Stomach smooth muscle (tissue), 2 donors: ENCODE data around the gene MAST2.
"Not testable (repeated sequence)": the region's sequence is repeated elsewhere in the genome, so short reads cannot be mapped to it uniquely, and the experiment has no call there.

ENCODE experiments used
- H3K27ac ChIP-seq: one replicate; pipeline ENCODE4 v1.7.0; 2013; ENCODE audit warnings: mild to moderate bottlenecking, low read length, inconsistent platforms
- H3K27me3 ChIP-seq, 2 donors: one replicate each; pipeline ENCODE4 v1.7.0; 2013; ENCODE audit warnings: low read length in 2 of 2; ENCODE audit not compliant: insufficient read depth in 2 of 2, control insufficient read depth in 1 of 2
- H3K36me3 ChIP-seq, 2 donors: one replicate each; pipeline ENCODE4 v1.7.0; 2013; ENCODE audit warnings: low read length in 2 of 2; ENCODE audit not compliant: control insufficient read depth in 2 of 2, insufficient read depth in 2 of 2
- H3K4me1 ChIP-seq: one replicate; pipeline ENCODE4 v1.7.0; 2013; ENCODE audit warnings: low read length; ENCODE audit not compliant: control insufficient read depth, insufficient read depth
- H3K4me3 ChIP-seq, 2 donors: one replicate each; pipeline ENCODE4 v1.7.0; 2013; ENCODE audit warnings: low read length in 2 of 2
- H3K9ac ChIP-seq, 2 donors: one replicate each; pipeline ENCODE4 v1.7.0; 2013; ENCODE audit warnings: low read length in 2 of 2, mild to moderate bottlenecking in 1 of 2
- H3K9me3 ChIP-seq, 2 donors: one replicate each; pipeline ENCODE4 v1.7.0; 2013; ENCODE audit warnings: low read length in 2 of 2; ENCODE audit not compliant: control insufficient read depth in 2 of 2
- donor health status: healthy.
- donor health status: Pancreatic carcinoma.

Gene MAST2

DNA sequence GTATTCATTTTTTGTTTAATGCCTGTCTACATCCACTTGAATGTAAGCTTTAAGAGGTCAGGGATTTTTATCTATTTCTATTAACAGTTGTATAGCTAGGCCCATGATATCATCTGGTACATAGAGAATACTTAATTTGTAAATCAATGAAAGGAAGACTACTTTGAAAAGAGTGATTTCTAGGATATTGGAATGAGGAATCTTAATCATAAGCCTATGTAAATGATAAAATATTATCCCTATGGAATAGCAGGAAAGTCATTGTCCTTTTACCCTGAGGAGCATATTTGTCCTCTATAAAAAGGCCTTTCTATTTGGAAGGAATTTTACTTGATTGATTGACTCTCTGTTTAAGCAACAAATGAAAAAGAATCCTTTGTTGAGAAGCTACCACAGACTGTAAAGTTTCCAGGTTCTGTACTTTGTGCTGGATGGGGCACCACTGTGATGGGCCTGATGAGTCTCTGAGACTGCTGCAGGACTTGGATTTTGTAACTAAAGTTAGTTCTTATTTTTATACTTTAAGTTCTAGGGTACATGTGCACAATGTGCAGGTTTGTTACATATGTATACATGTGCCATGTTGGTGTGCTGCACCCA lies 53.8 kb downstream of the MAST2 start:
- Histone ChIP-seq H3K27me3 (no peaks in the 10 kb centered on the region), H3K9me3 (no peaks in the 10 kb centered on the region), H3K9ac (no peak overlapping the region), H3K27ac (no peak overlapping the region), H3K4me3 (no peak overlapping the region), H3K4me1 (no peaks in the 10 kb centered on the region), H3K36me3 (no peaks in the 10 kb centered on the region)

DNA sequence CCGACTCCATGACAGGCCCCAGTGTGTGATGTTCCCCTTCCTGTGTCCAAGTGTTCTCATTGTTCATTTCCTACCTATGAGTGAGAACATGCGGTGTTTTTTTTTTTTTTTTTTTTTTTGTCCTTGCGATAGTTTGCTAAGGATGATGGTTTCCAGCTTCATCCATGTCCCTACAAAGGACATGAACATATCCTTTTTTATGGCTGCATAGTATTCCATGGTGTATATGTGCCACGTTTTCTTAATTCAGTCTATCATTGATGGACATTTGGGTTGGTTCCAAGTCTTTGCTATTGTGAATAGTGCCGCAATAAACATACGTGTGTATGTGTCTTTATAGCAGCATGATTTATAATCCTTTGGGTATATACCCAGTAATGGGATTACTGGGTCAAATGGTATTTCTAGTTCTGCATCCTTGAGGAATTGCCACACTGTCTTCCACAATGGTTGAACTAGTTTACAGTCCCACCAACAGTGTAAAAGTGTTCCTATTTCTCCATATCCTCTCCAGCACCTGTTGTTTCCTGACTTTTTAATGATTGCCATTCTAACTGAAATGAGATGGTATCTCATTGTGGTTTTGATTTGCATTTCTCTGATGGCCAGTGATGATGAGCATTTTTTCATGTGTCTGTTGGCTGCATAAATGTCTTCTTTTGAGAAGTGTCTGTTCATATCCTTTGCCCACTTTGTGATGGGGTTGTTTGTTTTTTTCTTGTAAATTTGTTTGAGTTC lies 54.5 kb downstream of the MAST2 start:
- not testable (repeated sequence) for H3K9ac ChIP-seq

DNA sequence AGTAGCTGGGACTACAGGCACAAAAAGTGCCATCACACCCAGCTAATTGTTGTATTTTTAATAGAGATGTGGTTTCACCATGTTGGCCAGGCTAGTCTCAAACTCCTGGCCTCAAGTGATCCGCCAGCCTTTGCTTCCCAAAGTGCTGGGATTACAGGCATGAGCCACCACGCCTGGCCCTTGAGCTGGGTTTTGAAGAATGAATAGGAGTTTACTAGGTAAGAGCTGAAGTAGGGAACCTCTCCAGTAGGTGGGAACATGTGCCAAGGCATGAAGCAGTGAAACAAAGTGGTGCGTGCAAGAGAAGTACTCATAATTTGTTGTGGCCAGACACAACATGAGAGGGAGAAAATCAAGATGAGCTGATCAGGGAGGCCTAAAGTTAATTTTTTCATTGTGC lies 55.8 kb downstream of the MAST2 start:
- no peaks in the 10 kb centered on the region for H3K9me3 ChIP-seq
- H3K27me3 ChIP-seq: no peaks in the 10 kb centered on the region
- no peak overlapping the region for H3K27ac ChIP-seq
- no peaks in the 10 kb centered on the region for H3K4me1 ChIP-seq
- H3K36me3 ChIP-seq: no peaks in the 10 kb centered on the region
- no peak overlapping the region for H3K9ac ChIP-seq
- no peak overlapping the region for H3K4me3 ChIP-seq

More for the DNA sequence above, 54.5 kb downstream of the MAST2 start:
- not testable (repeated sequence) for H3K4me3 ChIP-seq, H3K27ac ChIP-seq, H3K4me1 ChIP-seq, H3K27me3 ChIP-seq, H3K36me3 ChIP-seq, H3K9me3 ChIP-seq

DNA sequence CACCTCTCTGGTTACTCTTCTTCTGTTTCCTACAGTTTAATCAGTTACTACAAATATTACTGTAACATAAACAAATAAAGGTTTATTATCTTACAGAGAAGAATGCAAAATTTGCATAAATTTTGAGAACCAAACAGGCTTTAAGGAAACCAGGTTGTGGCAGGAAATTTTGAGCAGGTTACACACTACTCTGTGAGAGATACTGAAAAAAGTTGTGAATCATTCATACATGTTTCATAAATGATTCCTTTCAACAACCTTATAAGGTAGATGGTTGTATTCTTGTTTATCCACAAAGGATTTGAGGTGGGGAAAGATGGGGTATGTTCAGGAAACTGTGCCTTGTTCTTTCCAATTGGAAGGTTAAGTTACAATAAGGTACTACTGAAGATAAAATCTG lies 58.6 kb downstream of the MAST2 start:
- H3K36me3 ChIP-seq: no peaks in the 10 kb centered on the region
- no peak overlapping the region for H3K27ac ChIP-seq
- no peaks in the 10 kb centered on the region for H3K27me3 ChIP-seq

DNA sequence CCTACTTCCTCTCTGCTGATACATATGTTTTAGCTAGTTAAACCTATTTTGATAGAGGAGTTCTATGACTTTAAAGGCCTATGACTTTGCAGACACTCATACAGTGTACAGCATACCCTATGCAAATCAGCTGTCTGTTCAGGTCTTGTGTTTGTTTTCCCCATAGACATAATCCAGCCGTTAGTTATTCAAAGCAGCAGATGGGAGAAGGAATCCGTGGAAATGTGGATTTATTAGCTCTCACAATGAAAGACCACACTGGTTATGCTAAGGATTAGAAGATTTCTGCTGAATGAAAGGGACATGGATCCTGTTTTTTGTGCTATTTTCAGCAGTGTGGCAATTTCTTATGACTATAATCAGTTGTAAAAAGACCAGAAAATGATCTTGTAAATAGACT lies 59.8 kb downstream of the MAST2 start:
- Histone ChIP-seq H3K4me1 (no peaks in the 10 kb centered on the region), H3K9me3 (no peaks in the 10 kb centered on the region), H3K9ac (no peak overlapping the region), H3K4me3 (peak overlapping the region in 1 of 2 donors; percentile 3), H3K27ac (no peak overlapping the region), H3K27me3 (no peaks in the 10 kb centered on the region), H3K36me3 (no peaks in the 10 kb centered on the region)

More for the DNA sequence above, 58.6 kb downstream of the MAST2 start:
- no peak overlapping the region for H3K4me3 ChIP-seq
- H3K4me1 ChIP-seq: no peaks in the 10 kb centered on the region
- no peak overlapping the region for H3K9ac ChIP-seq
- no peaks in the 10 kb centered on the region for H3K9me3 ChIP-seq

DNA sequence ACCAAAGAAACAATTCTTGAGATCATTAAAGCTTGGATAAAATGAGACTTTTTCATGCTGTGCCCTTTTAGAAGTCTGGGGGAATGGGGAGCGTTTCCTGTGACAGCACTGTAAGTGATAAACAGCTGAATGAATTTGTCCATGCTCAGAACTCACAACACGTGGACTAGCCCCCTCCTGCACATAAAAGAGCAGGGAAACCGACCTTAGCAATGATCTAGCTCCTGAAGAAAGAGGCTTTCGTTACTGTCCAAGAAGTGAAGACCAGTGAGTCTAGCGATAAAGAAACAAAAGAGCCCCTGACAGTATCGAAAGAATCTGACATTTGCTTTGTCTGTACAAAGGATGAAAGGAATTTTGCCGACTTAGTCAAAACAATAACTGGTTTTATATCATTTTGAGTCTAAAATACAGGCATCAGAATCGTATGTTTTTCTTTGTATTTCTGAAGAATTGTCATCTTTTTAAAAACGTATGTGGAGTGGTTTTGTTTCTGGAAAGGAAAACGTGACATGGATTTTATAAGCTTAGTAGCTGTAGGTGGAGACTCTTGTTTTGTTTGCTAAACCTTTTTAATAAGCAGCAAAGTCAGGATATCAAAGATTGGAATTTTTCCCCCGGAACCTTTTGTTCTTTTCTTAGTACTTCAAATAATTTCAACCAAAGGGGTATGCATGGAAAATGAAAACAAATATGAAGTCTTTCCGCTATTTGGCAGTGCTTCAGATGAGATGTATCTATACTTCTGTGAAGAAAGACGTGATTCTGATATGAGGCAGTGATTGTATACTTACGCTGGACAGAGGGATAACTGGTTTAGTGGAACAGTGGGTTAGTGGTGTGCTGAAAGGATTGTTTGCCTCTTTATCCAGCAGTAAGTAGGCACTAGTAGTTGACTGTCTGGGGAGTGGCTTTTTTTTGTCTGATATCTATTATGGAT lies 61.0 kb downstream of the MAST2 start:
- H3K4me3 ChIP-seq: peak overlapping the region; percentile 61 to 68
- no peaks in the 10 kb centered on the region for H3K36me3 ChIP-seq
- H3K27me3 ChIP-seq: no peaks in the 10 kb centered on the region
- peak overlapping the region; percentile 12 to 30 for H3K9ac ChIP-seq
- H3K9me3 ChIP-seq: no peaks in the 10 kb centered on the region
- H3K27ac ChIP-seq: no peak overlapping the region
- H3K4me1 ChIP-seq: no peaks in the 10 kb centered on the region

DNA sequence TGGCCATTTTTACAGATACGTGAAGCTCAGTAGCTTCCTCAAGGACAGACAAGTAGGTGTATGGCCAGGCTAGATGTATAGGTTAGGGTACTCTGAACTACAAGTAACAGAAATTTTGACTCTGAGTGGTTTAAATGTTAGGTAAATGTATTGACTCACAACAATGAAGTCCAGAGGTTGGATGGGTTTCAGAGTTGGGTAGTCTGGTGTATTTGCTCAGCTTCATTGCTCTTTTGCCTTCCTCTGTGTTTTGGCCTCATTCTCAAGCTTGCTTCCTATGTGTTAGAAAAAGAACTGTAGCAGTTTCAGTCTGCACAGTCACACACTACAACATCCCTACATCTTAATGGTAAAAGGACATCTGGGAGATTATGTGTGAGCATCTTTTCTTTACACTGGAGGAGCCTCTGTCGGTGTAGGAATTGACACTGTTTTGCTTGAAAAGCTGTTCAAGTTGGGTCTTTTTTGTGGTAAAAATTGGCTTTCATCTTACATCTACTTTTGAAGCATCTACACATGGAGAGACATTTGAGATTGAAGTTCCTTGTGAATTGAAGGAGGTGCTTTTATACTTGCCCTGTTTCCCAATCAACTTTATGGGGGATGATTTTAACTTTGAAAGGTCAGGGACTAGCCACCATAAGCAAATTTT lies 64.4 kb downstream of the MAST2 start:
- Histone ChIP-seq H3K9me3 (no peaks in the 10 kb centered on the region), H3K27ac (no peak overlapping the region), H3K36me3 (no peaks in the 10 kb centered on the region), H3K4me3 (no peak overlapping the region), H3K9ac (no peak overlapping the region), H3K27me3 (no peaks in the 10 kb centered on the region), H3K4me1 (no peaks in the 10 kb centered on the region)

DNA sequence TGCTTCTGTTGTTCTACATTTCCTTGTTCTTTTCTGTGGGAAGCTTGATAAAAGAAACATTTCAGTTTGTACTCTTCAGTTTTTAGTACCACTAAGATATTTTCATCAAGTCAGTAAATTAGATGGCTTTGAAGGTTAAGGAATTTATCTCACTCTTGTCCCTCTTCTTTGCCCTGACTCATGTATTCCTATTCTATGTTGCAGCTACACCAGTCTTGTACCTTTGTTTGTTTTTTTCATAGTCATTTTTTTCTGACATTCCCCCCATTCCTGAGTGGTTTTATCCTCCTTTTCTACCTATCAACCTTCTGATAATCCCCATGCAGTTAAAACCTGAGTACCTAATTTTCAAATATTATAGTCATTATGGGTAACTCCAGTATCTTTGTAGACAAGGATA lies 65.4 kb downstream of the MAST2 start:
- Histone ChIP-seq H3K4me1 (no peaks in the 10 kb centered on the region), H3K9me3 (no peaks in the 10 kb centered on the region), H3K27ac (no peak overlapping the region), H3K4me3 (no peak overlapping the region), H3K27me3 (no peaks in the 10 kb centered on the region), H3K9ac (no peak overlapping the region), H3K36me3 (no peaks in the 10 kb centered on the region)

DNA sequence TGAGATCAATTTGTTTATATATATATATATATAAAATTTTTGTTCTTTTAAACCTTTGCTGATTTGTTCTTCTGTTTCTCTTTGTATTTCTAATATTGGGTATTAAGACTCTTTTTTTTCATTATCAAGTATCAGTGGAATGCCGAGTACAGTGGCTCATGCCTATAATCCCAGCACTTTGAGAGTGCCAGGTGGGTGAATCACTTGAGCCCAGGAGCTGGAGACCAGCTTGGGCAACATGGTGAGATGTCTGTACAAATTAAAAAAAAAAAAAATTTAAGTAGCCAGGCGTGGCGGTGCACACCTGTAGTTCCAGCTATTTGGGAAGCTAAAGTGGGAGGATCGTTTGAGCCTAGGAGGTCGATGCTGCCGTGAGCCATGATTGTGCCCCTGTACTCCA lies 67.1 kb downstream of the MAST2 start:
- no peaks in the 10 kb centered on the region for H3K36me3 ChIP-seq

DNA sequence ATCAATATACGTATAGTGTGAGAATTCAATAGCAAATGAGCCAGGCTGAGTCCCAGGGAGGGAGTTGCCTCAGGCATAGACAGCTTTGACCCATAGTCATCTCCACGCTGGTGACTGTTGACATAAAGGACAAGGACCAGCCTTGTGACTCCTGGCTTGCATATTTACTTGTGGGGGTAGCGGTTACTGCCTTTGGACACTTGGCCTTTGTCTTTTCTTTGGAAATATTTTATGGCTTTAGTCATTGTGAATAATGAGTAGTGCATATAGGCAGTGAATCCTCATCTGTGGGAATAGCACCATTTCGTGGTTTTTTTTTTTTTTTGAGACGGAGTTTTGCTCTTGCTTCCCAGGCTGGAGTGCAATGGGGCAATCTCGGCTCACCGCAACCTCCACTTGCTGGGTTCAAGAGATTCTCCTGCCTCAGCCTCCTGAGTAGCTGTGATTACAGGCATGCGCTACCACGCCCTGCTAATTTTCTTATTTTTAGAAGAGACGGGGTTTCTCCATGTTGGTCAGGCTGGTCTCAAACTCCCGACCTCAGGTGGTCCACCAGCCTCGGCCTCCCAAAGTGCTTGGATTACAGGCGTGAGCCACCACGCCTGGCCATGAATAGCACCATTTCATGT lies 68.9 kb downstream of the MAST2 start:
- H3K4me1 ChIP-seq, H3K27ac ChIP-seq, H3K27me3 ChIP-seq, H3K9me3 ChIP-seq, H3K4me3 ChIP-seq, H3K9ac ChIP-seq, H3K36me3 ChIP-seq: not testable (repeated sequence)

More for the DNA sequence above, 67.1 kb downstream of the MAST2 start:
- Histone ChIP-seq H3K9ac (no peak overlapping the region), H3K4me1 (no peaks in the 10 kb centered on the region), H3K27me3 (no peaks in the 10 kb centered on the region), H3K27ac (no peak overlapping the region), H3K9me3 (no peaks in the 10 kb centered on the region), H3K4me3 (no peak overlapping the region)
